HL-60 (cell line): ENCODE data around the gene GPR84.

Experiments
- DNase-seq, 2 experiments: peaks; one replicate each; pipeline ENCODE4 v3.0.0-alpha.2; 2010 to 2020; ENCODE audit warnings: low read depth in 1 of 2, low spot score in 1 of 2
- H3K27ac ChIP-seq: fragments of 250-450 bp; sonication (Bioruptor Pico); replicated peaks from 2 replicates; pipeline ENCODE4 v1.5.1; 2020; ENCODE audit warnings: mild to moderate bottlenecking, moderate library complexity
- H3K27me3 ChIP-seq: fragments of 250-450 bp; sonication (Bioruptor Pico); 2 replicates; pipeline ENCODE4 v1.5.1; 2021; ENCODE audit warnings: mild to moderate bottlenecking, moderate library complexity; ENCODE audit not compliant: insufficient read depth, poor library complexity, severe bottlenecking
- H3K4me3 ChIP-seq: replicated peaks from 2 replicates; pipeline ENCODE4 v1.5.1; 2011; ENCODE audit warnings: mild to moderate bottlenecking, control low read depth, low read length; ENCODE audit not compliant: insufficient read depth
- CTCF ChIP-seq: IDR thresholded peaks from one replicate; pipeline ENCODE4 v1.5.1; 2011; ENCODE audit warnings: low read length, control low read depth, inconsistent platforms; ENCODE audit not compliant: insufficient read depth
- GABPA ChIP-seq: IDR thresholded peaks from 2 replicates; pipeline ENCODE4 v1.6.1; 2012; ENCODE audit warnings: low read depth
- POLR2AphosphoS5 ChIP-seq: IDR thresholded peaks from 2 replicates; pipeline ENCODE4 v1.6.1; 2012; ENCODE audit warnings: low read depth
- REST ChIP-seq: IDR thresholded peaks from 2 replicates; pipeline ENCODE4 v1.6.1; 2012; ENCODE audit warnings: low read depth; ENCODE audit not compliant: insufficient replicate concordance
- SPI1 ChIP-seq: IDR thresholded peaks from 2 replicates; pipeline ENCODE4 v1.6.1; 2012; ENCODE audit warnings: low read depth, mild to moderate bottlenecking, borderline replicate concordance

The GPR84 gene

GRCh38 chr12:54385251-54385914 lies 21.1 kb upstream of the GPR84 start:
- TF ChIP-seq CTCF (no peak), SPI1 (no peak), GABPA (no peak), REST (no peak), POLR2AphosphoS5 (no peak)
- no peak for DNase-seq
- peak overlapping the region; percentile 79 for H3K27ac ChIP-seq
- H3K27me3 ChIP-seq: no peaks in the 10 kb centered on the region
- no peak overlapping the region for H3K4me3 ChIP-seq

- peak; percentile 70 for TF ChIP-seq POLR2AphosphoS5
- no peak for TF ChIP-seq CTCF
- no peak for TF ChIP-seq REST
- TF ChIP-seq GABPA: no peak
- peak; percentile 98 for TF ChIP-seq SPI1
- peak; percentile 88 to 93 for DNase-seq
- peak within 1 kb of the TSS; percentile 49 for H3K4me3 ChIP-seq
- H3K27me3 ChIP-seq: no peaks in the 10 kb centered on the region
- peak within 1 kb of the TSS; percentile 79 for H3K27ac ChIP-seq
Observed at GRCh38 chr12:54384591-54385041, 20.3 kb upstream of the GPR84 start, which contains the start of gene ZNF385A. ZNF385A (minus strand) TSS chr12:54384733; CDS start chr12:54384514, 219 bp downstream.

- Histone ChIP-seq H3K4me3 (no peak overlapping the region), H3K27me3 (no peaks in the 10 kb centered on the region), H3K27ac (peak overlapping the region; percentile 79)
- DNase-seq: peak; percentile 83 to 97
- TF ChIP-seq CTCF: no peak
- peak; percentile 40; the same call in 1 of the 2 replicates for TF ChIP-seq POLR2AphosphoS5
- TF ChIP-seq REST: no peak
- no peak for TF ChIP-seq SPI1
- no peak for TF ChIP-seq GABPA
Observed at GRCh38 chr12:54383041-54383609, 18.8 kb upstream of the GPR84 start.
